Tibial nerve (tissue), 4 donors: ENCODE data around the gene NAGK.

ENCODE experiments used
- EP300 ChIP-seq, 2 donors: sonication (generic); formaldehyde crosslinking; IDR thresholded peaks; one replicate each; pipeline ENCODE4 v1.6.1; 2017; ENCODE audit warnings: antibody characterized with exemption in 2 of 2, mild to moderate bottlenecking in 1 of 2
- TF ChIP-seq, protein P1 (sequence below), 5 experiments: fragments of 200-600 bp in 3 of 5; fragments of 450-650 bp in 2 of 5; sonication (generic) in 3 of 5; IDR thresholded peaks; one replicate each; pipeline ENCODE4 v1.5.1; 2016 to 2019; ENCODE audit warnings: antibody characterized with exemption in 5 of 5, mild to moderate bottlenecking in 3 of 5, moderate library complexity in 2 of 5

DNA sequence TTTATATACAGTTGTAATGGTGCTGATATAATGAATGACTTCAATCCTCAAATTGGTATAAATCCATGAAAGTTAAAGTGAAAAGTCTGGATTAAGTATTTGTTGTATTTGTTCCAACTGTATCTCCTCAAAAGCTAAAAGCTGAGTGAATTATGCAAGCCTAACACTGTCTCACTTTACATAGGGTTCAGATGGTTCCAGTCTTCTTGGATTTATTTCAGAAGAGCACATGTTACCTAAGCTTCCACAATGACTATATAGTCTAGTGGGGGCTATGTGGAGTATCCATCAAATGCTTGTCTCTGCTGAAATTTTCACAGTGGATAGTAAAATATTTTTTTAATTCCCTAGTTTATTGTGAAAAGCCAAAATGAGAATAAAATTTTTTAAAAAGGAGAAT is 48.6 kb downstream of the NAGK start:
- no peak for TF ChIP-seq EP300 (IDR thresholded peaks at IDR 0.05)
- TF ChIP-seq, protein P1, sequence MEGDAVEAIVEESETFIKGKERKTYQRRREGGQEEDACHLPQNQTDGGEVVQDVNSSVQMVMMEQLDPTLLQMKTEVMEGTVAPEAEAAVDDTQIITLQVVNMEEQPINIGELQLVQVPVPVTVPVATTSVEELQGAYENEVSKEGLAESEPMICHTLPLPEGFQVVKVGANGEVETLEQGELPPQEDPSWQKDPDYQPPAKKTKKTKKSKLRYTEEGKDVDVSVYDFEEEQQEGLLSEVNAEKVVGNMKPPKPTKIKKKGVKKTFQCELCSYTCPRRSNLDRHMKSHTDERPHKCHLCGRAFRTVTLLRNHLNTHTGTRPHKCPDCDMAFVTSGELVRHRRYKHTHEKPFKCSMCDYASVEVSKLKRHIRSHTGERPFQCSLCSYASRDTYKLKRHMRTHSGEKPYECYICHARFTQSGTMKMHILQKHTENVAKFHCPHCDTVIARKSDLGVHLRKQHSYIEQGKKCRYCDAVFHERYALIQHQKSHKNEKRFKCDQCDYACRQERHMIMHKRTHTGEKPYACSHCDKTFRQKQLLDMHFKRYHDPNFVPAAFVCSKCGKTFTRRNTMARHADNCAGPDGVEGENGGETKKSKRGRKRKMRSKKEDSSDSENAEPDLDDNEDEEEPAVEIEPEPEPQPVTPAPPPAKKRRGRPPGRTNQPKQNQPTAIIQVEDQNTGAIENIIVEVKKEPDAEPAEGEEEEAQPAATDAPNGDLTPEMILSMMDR (IDR thresholded peaks at IDR 0.05), result no peak
